ENCODE measurements around the gene LRSAM1.

DNA sequence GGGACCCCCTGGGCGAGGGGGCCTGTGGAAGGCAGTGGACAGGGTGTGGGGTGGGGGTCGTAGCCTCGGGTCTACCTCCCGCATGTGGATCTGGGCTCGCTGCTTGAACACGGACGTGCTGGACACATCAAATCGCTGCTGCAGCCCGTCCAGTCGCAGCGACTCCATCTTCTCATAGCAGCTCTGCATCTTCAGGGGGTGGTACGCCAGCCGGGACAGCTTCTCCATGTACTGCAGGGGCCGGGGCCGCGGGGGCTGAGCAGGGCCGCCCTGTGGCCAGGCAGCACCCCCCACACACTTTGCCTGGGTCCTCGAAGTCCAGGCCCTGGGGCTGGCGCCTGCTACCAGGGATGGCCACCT is 57.6 kb downstream of the LRSAM1 start:
- TF ChIP-seq, protein P1, sequence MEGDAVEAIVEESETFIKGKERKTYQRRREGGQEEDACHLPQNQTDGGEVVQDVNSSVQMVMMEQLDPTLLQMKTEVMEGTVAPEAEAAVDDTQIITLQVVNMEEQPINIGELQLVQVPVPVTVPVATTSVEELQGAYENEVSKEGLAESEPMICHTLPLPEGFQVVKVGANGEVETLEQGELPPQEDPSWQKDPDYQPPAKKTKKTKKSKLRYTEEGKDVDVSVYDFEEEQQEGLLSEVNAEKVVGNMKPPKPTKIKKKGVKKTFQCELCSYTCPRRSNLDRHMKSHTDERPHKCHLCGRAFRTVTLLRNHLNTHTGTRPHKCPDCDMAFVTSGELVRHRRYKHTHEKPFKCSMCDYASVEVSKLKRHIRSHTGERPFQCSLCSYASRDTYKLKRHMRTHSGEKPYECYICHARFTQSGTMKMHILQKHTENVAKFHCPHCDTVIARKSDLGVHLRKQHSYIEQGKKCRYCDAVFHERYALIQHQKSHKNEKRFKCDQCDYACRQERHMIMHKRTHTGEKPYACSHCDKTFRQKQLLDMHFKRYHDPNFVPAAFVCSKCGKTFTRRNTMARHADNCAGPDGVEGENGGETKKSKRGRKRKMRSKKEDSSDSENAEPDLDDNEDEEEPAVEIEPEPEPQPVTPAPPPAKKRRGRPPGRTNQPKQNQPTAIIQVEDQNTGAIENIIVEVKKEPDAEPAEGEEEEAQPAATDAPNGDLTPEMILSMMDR (IDR thresholded peaks at IDR 0.05) = no peak
- TF ChIP-seq POLR2A (IDR thresholded peaks at IDR 0.05) (no peak), EP300 (IDR thresholded peaks at IDR 0.05) (no peak), POLR2AphosphoS5 (IDR thresholded peaks at IDR 0.05) (no peak)
